Dermis lymphatic vessel endothelial cell (primary cell): Measurements from ENCODE around the gene SEC14L2. TPM values are rescaled to one million over a fixed set of nuclear protein-coding genes. Genes with fewer than 3 reads are reported as not detected.

ENCODE experiments used
- total RNA-seq: library from RNA; depleted of rRNA; stranded (reverse); fragments of >200 nt; gene quantifications from 2 replicates; pipeline ENCODE4 v1.2.1, GENCODE V29; 2014

Gene SEC14L2
- total RNA-seq, result 16.1 and 16.6 TPM in 2 replicates

GRCh38 chr22:30396871-30397655 is at the start of gene SEC14L2:
Gene SEC14L2 (plus strand): TSS chr22:30397018. CDS start chr22:30397117, 99 bp downstream.

GRCh38 chr22:30356449-30357235 is 40.2 kb upstream of the SEC14L2 start, which contains the start of the genes CCDC157 and SF3A1:
Gene CCDC157 (plus strand): TSS chr22:30357007. CDS start chr22:30366001, 8,994 bp downstream.
Gene SF3A1 (minus strand): TSS chr22:30356894. CDS start chr22:30356792, 102 bp downstream.

GRCh38 chr22:30386960-30387827 is 9.6 kb upstream of the SEC14L2 start, which contains the start of gene RNF215:
Gene RNF215 (minus strand): TSS chr22:30387411. CDS start chr22:30387313, 98 bp downstream.

GRCh38 chr22:30425616-30426387 is 29.0 kb downstream of the SEC14L2 start, which contains the start of gene MTFP1:
Gene MTFP1 (plus strand): TSS chr22:30425768. CDS start chr22:30425880, 112 bp downstream.

GRCh38 chr22:30471616-30472318 is 74.9 kb downstream of the SEC14L2 start, which contains the start of gene SEC14L3:
Gene SEC14L3 (minus strand): TSS chr22:30472017. CDS start chr22:30471958, 59 bp downstream.

Other genes with a start within 250 kb of the SEC14L2 start
- 0.11 and 0.34 TPM in 2 replicates for gene LIF, start 150.3 kb upstream of the SEC14L2 start, total RNA-seq
- gene OSM, start 130.2 kb upstream of the SEC14L2 start, total RNA-seq, result not detected in 2 replicates
- 7.5 and 8.1 TPM in 2 replicates for gene CASTOR1, start 107.5 kb upstream of the SEC14L2 start, total RNA-seq
- gene TBC1D10A, start 70.1 kb upstream of the SEC14L2 start, total RNA-seq, result 8.1 TPM in 2 replicates
- 15.8 and 19.6 TPM in 2 replicates for gene SF3A1, start 40.1 kb upstream of the SEC14L2 start, total RNA-seq
- gene CCDC157, start 40.0 kb upstream of the SEC14L2 start, total RNA-seq, result 1.3 and 1.5 TPM in 2 replicates
- gene RNF215, start 9.6 kb upstream of the SEC14L2 start, total RNA-seq, result 17.5 and 21.7 TPM in 2 replicates
- 16.6 and 17.4 TPM in 2 replicates for gene MTFP1, start 28.8 kb downstream of the SEC14L2 start, total RNA-seq
- gene SEC14L3, start 75.0 kb downstream of the SEC14L2 start, total RNA-seq, result not detected in 2 replicates
- gene SEC14L4, start 108.7 kb downstream of the SEC14L2 start, total RNA-seq, result 0.17 TPM in 1 of 2 replicates, not detected in the other
- under 0.01 TPM in 1 of 2 replicates, not detected in the other for gene SEC14L6, start 149.7 kb downstream of the SEC14L2 start, total RNA-seq
- gene GAL3ST1, start 177.6 kb downstream of the SEC14L2 start, total RNA-seq, result under 0.01 TPM in 1 of 2 replicates, not detected in the other
- gene PES1, start 194.9 kb downstream of the SEC14L2 start, total RNA-seq, result 51.3 and 75.8 TPM in 2 replicates
- 13.8 and 18.5 TPM in 2 replicates for gene TCN2, start 210.2 kb downstream of the SEC14L2 start, total RNA-seq
- 10.5 and 31.3 TPM in 2 replicates for gene SLC35E4, start 238.8 kb downstream of the SEC14L2 start, total RNA-seq